ENCODE data around the gene PLCL1.

DNA sequence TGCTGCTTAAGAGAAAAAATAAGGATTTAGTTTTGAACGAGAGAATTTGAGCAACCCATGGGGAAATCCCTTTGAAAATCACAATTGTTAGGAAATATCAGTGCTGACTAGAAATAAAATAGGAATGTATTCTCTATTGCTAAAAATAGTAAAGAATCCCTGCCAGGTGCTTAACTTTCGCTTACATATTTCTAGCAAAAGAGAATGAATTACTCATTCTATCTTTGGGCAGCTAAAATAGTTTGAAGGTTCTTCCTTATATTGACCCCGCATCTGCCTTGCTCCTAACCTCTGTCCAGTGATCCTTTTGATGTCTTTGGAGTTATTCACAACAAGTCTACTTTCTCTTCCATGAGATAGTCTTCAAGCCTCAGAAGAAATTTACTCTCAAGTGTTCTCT lies 103.8 kb downstream of the PLCL1 start:
- TF ChIP-seq EZH2 (IDR thresholded peaks at IDR 0.05; ENCODE audit: low read depth): no peak
- TF ChIP-seq, protein P1, sequence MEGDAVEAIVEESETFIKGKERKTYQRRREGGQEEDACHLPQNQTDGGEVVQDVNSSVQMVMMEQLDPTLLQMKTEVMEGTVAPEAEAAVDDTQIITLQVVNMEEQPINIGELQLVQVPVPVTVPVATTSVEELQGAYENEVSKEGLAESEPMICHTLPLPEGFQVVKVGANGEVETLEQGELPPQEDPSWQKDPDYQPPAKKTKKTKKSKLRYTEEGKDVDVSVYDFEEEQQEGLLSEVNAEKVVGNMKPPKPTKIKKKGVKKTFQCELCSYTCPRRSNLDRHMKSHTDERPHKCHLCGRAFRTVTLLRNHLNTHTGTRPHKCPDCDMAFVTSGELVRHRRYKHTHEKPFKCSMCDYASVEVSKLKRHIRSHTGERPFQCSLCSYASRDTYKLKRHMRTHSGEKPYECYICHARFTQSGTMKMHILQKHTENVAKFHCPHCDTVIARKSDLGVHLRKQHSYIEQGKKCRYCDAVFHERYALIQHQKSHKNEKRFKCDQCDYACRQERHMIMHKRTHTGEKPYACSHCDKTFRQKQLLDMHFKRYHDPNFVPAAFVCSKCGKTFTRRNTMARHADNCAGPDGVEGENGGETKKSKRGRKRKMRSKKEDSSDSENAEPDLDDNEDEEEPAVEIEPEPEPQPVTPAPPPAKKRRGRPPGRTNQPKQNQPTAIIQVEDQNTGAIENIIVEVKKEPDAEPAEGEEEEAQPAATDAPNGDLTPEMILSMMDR (conservative IDR thresholded peaks at IDR 0.05): no peak

All from PC-9 (cell line).